Prostate gland (tissue), 2 donors: Measurements from ENCODE around the gene MARS1.

Source experiments
- CTCF ChIP-seq, 4 experiments: fragments of 200-600 bp in 2 of 4; fragments of 450-650 bp in 2 of 4; sonication (generic) in 2 of 4; IDR thresholded peaks; 1 replicate in 3 of 4; 2 replicates in 1 of 4; pipeline ENCODE4 v1.5.1; 2016 to 2019; ENCODE audit warnings: antibody characterized with exemption in 4 of 4, mild to moderate bottlenecking in 2 of 4, moderate library complexity in 2 of 4
- POLR2A ChIP-seq: fragments of 450-650 bp; IDR thresholded peaks from one replicate; pipeline ENCODE4 v1.6.1; 2016; ENCODE audit warnings: antibody characterized with exemption, mild to moderate bottlenecking
- POLR2AphosphoS5 ChIP-seq: sonication (generic); formaldehyde crosslinking; IDR thresholded peaks from one replicate; pipeline ENCODE4 v1.6.1; 2017; ENCODE audit warnings: antibody characterized with exemption

GRCh38 chr12:57470970-57471656 is 16.8 kb upstream of the MARS1 start:
- TF ChIP-seq POLR2A = no peak
- TF ChIP-seq CTCF (IDR thresholded peaks at IDR 0.05) = no peak
- no peak for TF ChIP-seq POLR2AphosphoS5
